AG09319 (cell line): ENCODE results near the gene SPHK2.

ENCODE experiments used
- DNase-seq: peaks from one replicate; pipeline ENCODE4 v3.0.0-alpha.2; 2010; ENCODE audit warnings: low read depth; ENCODE audit errors: extremely low read depth
- TF ChIP-seq, protein P1 (sequence below): IDR thresholded peaks from 2 replicates; pipeline ENCODE4 v1.5.1; 2011; ENCODE audit warnings: low read depth, mild to moderate bottlenecking, inconsistent platforms, low read length, moderate library complexity

SPHK2 gene

DNA sequence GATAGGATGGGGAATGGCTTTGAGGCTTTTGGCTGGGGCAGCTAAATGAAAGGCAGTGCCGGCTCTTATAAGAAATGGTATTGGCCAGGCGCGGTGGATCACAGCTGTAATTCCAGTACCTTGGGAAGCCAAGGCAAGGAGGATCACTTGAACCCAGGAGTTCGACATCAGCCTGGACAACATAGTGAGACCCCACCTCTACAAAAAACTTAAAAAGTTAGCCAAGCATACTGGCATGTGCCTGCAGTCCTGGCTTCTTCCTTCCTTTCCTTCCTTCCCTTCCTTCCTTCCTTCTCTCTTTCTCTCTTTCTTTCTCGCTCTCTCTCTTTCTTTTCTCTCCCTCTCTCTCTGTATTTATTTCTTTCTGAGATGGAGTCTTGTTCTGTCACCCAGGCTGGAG is 23.6 kb downstream of the SPHK2 start:
- TF ChIP-seq, protein P1, sequence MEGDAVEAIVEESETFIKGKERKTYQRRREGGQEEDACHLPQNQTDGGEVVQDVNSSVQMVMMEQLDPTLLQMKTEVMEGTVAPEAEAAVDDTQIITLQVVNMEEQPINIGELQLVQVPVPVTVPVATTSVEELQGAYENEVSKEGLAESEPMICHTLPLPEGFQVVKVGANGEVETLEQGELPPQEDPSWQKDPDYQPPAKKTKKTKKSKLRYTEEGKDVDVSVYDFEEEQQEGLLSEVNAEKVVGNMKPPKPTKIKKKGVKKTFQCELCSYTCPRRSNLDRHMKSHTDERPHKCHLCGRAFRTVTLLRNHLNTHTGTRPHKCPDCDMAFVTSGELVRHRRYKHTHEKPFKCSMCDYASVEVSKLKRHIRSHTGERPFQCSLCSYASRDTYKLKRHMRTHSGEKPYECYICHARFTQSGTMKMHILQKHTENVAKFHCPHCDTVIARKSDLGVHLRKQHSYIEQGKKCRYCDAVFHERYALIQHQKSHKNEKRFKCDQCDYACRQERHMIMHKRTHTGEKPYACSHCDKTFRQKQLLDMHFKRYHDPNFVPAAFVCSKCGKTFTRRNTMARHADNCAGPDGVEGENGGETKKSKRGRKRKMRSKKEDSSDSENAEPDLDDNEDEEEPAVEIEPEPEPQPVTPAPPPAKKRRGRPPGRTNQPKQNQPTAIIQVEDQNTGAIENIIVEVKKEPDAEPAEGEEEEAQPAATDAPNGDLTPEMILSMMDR = no peak
- DNase-seq = no peak

DNA sequence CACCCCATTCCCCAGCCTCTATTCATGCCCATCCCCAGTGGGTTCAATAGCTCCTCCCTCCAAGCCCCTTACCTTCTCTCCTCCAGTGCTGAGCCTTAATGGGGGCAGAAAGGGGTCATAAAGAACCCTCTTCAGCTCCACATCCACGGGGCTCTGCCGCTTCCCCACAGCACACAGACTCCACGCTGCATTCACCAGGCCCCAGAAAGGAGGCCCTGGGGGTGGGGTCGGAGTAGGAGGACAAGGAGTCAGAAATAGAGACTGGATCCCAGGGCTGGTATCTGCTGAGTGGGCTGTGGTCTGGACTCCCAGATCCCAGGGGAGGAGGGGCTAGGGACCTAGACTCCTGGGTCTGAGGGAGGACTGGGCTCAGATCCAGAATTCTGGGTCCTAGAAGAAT is 25.0 kb downstream of the SPHK2 start:
- TF ChIP-seq, protein P1 = no peak
- no peak for DNase-seq

DNA sequence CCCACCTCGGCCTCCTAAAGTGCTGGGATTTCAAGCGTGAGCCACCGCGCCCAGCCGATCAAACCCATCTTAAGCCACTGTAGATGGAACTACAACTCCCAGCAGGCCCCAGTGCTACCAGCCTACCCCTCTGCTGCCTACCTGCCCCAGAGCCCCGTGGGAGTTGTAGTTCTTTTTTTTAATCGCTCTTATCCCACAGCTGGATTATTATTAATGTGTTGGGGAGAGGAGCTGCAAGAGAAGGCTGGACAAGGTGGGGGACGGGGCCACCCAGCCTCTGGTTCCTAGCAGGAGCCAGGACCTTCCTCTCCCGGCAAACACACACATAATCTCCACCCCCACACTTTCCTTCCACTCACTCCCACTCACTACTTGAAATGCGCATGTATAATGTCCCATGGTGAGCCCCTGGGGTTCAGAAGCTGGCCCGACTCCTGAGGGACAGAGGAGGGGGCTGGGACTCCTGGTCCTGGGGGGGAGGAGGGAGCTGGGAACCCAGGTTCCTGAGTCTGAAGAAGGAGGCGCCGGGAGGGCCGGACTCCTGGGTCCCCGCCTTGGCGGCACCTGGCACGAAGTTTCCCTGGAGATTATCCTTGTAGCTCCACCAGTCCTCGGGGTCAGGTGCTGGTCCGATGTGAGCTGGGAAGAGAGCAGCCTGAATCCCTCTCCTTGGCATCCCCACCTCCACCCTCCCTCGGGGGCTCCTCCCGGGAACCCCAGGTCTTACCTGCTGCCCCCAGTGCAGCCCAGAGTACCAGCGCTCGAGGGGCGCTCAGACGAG is 25.7 kb downstream of the SPHK2 start:
- DNase-seq = no peak
- TF ChIP-seq, protein P1 = no peak

DNA sequence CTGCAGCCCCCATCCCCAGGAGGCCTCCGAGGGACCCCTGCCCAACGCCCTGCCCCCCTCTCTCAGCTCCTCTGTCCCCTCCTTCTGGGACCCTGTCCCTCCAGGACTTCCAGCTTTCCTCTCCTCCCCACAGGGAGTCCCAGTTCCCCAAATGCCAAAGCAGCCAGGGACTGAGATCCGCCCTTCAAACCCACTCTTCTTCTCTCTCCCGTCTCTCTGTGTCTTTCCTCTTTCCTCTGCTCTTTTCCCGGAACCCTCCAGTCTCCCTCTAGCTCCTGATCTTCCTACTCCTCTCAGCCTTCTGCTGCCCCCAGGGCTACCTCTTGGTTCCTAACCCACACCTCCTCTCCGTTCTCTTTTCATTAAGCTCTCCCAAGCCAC is 26.3 kb downstream of the SPHK2 start:
- DNase-seq = no peak
- TF ChIP-seq, protein P1 = no peak

DNA sequence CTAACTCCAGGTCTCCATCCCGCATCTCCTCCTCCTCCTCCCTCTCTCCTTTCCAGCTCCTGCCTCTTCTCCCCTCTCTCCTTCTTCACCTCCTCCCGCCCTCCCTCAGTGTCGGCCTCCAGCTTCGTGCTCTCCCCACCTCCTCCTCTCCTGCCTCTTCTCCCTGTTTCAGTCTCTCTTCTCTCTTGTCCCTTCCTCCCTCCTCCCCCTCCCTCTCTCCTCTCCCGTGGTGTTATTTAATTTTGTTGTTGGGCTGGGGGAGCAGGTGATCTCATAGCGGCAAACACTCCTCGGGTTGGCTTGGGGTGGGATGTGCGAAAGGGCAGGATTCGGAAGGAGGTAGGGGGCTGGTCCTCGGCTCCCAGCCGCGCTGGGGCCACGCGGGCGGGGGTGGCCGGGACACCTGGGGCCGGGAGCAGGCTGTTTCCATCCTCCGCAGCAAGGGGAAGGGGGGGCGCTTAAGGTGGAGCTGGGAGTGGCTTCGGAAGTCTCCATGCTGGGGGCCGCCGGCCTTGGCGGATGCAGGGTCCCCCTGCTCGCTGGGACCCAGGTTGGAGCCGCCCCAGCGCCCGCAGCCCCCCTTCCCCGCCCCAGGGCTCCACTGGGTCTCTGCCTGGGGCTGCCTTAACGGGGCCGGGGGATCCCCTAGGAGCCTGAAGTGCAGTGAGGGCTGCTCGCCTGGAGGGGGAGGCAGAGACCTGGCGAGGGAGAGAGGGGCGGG is 26.9 kb downstream of the SPHK2 start, which contains the start of gene CA11:
Gene CA11 (minus strand): TSS at position 187 of the 721 bp plus-strand sequence. CDS start 555 bp downstream, outside the sequence.
- DNase-seq = no peak
- TF ChIP-seq, protein P1 = peak; percentile 84

DNA sequence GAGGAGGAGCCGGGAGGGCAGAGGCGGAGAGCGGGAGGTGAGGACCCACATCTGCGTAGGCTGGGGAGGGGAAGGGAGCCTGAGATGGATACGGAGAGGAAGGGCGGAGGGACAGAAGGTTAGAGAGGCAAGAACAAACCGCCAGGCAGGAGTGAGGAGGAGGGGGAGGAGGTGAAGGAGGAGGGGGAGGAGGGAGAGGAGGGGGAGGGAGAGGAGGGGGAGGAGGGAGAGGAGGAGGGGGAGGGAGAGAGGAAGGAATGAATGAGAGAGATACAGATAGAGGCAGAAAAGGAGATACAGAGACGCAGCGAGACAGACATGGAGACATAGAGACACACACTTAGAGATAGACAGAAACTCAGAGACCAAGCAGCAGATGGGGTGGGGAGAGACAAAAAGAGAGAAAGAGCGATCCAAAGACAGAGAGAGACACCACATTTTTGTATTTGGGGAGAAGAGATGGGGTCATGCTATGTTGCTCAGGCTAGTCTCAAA is 27.5 kb downstream of the SPHK2 start:
- TF ChIP-seq, protein P1 = no peak
- DNase-seq = no peak

DNA sequence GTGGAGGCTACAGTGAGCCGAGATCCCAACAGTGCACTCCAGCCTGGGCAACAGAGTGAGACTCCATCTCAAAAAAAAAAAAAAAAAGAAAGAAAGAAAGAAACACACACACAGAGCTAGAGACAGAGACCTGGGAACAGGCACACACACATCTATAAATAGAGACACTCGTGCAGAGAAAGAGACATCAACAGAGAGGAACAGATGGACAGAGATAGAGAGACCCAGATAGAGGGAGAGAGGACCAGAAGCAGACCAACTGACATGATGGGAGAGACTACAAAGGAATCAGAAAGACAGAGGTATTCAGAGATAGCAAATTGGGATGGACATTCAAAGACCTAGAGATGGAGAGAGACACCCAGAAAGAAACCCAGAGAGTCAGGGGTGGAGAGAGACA is 28.8 kb downstream of the SPHK2 start:
- DNase-seq = no peak
- TF ChIP-seq, protein P1 = no peak
